ENCODE measurements around the gene NR1D1.

- TF ChIP-seq ZNF384 (IDR thresholded peaks at IDR 0.05), result no peak
- no peak for TF ChIP-seq ELF4 (IDR thresholded peaks at IDR 0.05)
- TF ChIP-seq SUZ12 (IDR thresholded peaks at IDR 0.05), result no peak
- no peak for TF ChIP-seq L3MBTL2 (conservative IDR thresholded peaks at IDR 0.05)
- TF ChIP-seq FOXK2 (IDR thresholded peaks at IDR 0.05), result no peak
- TF ChIP-seq NFRKB (IDR thresholded peaks at IDR 0.05), result no peak
- TF ChIP-seq SP1 (IDR thresholded peaks at IDR 0.05), result no peak
Measured at GRCh38 chr17:40061609-40062038, 38.8 kb downstream of the NR1D1 start.
